NCI-H748 (cell line): Measurements from ENCODE around the gene SMG6.
A peak's percentile ranks its signal among the peaks of the same experiment; 100 is the strongest.
"Not testable (repeated sequence)": the region's sequence is repeated elsewhere in the genome, so short reads cannot be mapped to it uniquely, and the experiment has no call there.

Source experiments
- DNase-seq: peaks from one replicate; lab custom pipeline; 2025; ENCODE audit not compliant: unreplicated experiment; lab: John Stamatoyannopoulos, UW

SMG6 gene

GRCh38 chr17:2303204-2304188 is at the start of gene SMG6, which contains the start of gene SRR:
Gene SMG6 (minus strand): TSS chr17:2303785. CDS start chr17:2303720, 65 bp downstream.
Gene SRR (plus strand): TSS chr17:2303950. CDS start chr17:2315561, 11,611 bp downstream.
- peak; percentile 95 for DNase-seq

DNA sequence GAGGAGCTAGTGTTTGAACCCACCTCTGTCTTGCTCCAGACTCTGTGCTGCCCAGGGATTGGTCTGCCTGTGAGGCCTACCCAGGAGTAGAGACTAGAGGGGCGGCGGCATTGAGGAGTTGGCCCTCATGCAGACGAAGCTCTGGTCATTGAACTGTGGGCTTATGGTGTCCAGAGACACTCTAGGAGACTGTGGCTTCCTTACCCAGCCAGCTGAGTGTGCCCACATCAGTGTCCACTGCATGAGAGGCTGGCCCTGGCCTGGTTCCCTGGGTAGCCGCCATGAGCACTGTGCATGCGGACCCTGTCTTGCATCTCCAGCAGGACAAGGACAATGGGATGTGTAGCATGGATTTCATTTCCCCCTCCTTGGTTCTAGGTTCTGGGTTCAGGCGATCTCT is 47.7 kb upstream of the SMG6 start:
- DNase-seq = no peak

DNA sequence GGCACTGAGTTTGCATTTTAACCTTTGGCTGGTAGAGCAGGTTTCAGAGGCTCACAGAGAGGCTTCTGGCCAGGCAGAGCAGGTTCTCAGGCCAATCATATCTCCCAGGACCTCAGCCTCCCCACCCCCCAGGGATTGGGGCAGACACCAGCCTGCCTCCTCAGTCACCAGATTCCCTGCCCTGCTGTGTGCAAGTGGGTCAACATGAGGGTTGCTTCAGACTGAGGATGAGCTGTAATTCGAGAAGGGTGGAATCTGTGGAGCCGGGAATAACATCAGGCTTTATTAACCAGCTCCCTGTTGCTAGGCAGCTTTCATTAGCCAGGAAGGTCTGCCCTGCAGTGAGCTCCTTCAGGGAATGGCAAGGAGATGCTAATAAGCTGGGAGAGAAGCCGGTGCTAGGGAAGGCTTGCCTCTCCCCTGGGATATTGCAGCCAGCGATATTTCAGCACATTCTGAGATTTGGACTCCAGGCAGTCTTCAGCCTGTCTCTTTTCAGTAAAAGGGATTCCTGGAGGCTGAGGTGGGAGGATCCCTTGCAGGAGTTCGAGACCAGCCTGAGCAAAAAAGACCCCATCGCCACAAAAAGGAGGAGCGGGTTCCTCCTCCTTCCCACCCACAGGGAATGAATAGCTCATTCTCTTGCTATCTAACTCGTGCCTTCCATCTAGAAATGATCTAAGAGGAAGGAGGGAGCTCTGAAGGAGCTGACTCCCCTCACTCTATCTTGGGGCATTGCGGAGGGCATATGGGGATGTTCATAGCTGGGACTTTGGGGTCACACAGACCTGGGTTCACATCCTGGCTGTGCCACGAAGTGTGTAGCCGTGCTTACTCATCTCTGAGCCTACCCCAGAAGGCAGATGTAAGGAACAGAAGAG is 44.5 kb upstream of the SMG6 start:
- DNase-seq = peak; percentile 93

DNA sequence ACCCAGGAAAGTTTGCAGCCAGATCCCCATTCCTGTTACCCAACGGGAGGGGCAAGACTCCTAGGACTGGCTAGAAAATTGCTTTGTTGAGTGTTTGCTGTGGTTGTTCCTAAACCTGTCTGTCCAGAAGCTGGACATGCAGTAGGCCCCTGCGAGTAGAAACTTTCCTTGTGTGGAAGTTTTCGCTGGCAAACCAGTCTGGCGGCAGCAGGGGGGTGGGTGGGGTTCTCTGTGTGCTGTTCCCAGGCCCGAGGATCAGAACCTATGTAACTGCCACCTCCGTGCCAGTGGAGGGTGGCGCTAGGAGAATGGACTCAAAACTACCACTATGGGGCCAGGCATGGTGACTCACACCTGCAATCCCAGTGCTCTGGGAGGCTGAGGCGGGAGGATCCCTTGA is 42.9 kb upstream of the SMG6 start:
- no peak for DNase-seq

- DNase-seq = no peak
Observed at GRCh38 chr17:2344528-2344927, 40.9 kb upstream of the SMG6 start.

- no peak for DNase-seq
Observed at GRCh38 chr17:2343421-2343820, 39.8 kb upstream of the SMG6 start.

GRCh38 chr17:2338315-2338657 is 34.7 kb upstream of the SMG6 start:
- DNase-seq = no peak

GRCh38 chr17:2337544-2338314 is 34.1 kb upstream of the SMG6 start:
- peak; percentile 71 for DNase-seq

- DNase-seq = peak; percentile 80
Observed at GRCh38 chr17:2336852-2337543, 33.4 kb upstream of the SMG6 start, which contains the start of gene SGSM2. Gene SGSM2 (plus strand): TSS chr17:2337501. CDS start chr17:2337689, 188 bp downstream.

DNA sequence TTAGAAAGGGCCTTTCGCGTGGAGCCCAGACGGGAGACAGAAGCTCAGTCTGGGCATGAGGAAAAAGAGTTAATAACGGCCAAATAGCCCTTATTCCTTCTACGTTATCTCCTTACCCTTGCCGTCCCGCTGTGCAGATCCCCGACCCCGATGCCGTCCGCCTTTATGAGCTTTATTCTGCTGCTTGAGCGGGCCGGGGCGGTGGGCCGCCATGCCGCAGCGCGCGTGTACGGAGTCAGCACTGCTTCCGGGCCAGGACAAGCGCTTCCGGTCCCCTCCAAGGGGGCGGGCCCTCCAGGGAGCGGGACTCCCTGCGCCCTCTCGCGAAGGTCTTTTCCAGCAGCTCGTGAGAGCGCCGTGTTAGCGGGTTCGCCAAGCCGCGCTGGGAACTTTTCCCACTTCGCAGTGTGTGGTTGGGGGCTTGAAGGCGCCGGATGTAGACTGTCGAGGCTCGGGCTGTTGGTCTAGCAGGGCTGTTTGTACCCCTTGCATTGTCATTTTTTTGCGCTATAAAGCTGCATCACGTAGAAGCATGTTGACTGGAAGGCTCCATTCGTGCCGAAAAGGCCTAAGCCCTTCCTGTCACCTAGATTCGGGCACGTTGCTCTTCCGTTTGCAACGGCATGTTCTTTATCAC is 32.7 kb upstream of the SMG6 start, which contains the start of gene TSR1:
Gene TSR1, minus strand, starts transcription at position 243 of the 637 bp plus-strand sequence. Its CDS starts 30 bp downstream, at position 213.
- peak; percentile 95 for DNase-seq

GRCh38 chr17:2335726-2336214 is 32.2 kb upstream of the SMG6 start:
- no peak for DNase-seq

GRCh38 chr17:2331303-2331702 is 27.7 kb upstream of the SMG6 start:
- no peak for DNase-seq

- DNase-seq = no peak
Observed at GRCh38 chr17:2323629-2324314, 20.2 kb upstream of the SMG6 start.

DNA sequence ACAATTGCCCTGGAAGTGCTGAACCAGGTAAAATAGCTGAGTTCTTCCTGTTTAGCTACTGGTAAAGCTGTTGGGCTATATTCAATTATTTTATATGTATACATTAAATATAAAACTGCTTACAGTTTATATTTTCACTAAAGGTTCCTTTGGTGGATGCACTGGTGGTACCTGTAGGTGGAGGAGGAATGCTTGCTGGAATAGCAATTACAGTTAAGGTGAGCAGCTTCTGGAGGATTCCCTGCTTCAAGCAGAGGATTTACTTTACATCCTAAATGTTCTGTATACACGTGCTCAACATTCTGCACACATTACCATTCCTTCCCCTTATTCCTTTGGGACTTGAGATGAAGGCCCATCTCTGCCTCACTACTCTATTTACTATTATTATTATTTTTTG is 17.8 kb upstream of the SMG6 start:
- no peak for DNase-seq

DNA sequence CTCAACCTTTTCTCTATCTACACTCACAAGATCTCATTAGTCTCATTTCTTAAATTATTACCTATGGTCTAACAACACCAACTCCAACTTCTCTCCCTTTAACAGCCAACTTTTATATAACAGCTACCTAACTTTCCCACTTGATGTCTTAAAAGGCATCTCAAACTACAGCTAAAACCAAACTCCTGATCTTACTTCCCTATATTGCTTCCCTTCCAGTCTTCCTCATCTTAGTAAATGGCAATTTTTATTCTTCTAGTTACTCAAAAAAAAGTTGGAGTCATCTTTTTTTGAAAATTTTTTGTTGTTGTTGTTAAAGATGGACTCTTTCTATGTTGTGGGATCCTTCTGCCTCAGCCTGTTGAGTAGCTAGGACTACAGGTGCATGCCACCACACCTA is 15.5 kb upstream of the SMG6 start:
- DNase-seq = no peak

DNA sequence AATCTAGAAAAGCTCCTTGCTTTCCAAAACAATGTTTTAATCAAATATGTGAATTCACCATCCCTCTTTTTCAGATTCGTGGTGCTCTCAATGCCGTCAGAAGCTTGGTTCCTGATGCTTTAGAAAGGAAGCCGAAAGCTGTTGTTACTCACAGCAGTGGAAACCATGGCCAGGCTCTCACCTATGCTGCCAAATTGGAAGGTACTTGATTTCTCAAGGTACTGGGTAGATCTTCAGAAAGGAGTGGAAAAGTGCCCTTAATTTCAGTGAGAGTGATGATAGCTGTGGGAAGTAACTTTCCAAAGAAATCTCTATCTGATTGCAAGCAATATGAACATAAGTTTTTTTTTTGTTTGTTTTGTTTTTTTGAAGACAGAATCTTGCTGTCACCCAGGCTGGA is 14.2 kb upstream of the SMG6 start:
- DNase-seq = no peak

GRCh38 chr17:2316916-2317205 is 13.3 kb upstream of the SMG6 start:
- not testable (repeated sequence) for DNase-seq

- DNase-seq = no peak
Observed at GRCh38 chr17:2312736-2313135, 9.2 kb upstream of the SMG6 start.
